ELR (cell line): Measurements from ENCODE around the gene SPDYE16.
"Not testable (repeated sequence)": the region's sequence is repeated elsewhere in the genome, so short reads cannot be mapped to it uniquely, and the experiment has no call there.

Experiments used
- DNase-seq: peaks from one replicate; pipeline ENCODE4 v3.0.0-alpha.2; 2015; ENCODE audit warnings: low read depth

Gene SPDYE16

DNA sequence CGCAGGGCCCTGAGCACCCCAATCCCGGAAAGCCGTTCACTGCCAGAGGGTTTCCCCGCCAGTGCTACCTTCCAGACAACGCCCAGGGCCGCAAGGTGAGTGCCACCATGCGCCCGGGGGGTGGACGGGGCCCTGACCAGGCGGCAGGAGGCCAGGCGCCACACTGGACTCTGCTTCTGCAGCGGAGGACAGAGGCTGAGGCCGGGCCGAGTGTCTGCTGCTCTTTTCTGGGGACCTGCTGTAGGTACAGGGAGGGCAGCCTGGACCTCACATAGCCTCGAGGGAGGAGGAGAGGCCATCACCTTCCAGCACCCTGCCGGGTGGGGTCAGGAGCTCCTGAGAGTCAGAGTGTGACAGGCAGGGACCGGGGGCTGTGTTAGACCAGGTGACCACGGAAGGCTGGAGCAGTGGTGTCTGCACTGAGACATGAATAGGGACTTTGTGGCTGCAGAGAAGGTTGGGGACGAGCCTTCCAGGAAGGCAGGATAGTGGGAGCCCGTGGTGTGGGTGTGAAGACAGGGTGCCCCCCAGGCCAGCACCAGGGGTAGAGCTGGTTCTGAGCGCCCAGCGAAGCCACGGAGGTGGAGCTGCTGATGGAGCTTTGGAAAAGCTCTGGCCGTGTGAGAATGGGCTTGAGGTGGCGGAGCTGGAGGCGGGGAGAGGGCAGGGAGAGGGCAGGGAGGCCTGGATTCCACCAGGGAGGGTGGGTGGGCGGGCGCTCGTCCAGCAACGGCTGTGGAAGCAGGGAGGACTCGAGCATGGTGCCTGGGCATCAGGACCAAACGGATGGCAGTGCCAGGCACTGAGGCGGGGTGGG is 38.5 kb downstream of the SPDYE16 start:
- DNase-seq = not testable (repeated sequence)

- DNase-seq = not testable (repeated sequence)
Measured at GRCh38 chr7:76503244-76503643, 39.9 kb downstream of the SPDYE16 start.

DNA sequence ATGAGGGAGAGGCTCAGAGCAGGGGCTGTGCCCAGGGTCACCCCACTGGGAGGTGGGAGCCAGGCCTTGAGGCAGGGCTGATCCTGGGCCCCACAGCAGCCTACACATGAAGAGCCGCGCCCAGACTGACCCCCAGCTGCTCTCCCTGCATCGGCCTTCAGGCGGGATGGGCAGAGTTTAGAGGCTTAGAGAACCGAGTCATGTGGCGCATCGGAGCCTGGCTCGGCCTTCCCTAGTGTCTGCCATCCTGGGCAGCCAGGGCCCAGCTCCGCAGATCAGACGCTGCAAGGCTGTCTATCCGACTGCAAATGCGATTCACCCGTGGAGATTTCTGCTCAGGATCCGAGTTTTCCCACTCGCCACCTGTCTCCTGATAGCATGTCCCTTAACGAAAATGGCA is 40.3 kb downstream of the SPDYE16 start:
- not testable (repeated sequence) for DNase-seq

DNA sequence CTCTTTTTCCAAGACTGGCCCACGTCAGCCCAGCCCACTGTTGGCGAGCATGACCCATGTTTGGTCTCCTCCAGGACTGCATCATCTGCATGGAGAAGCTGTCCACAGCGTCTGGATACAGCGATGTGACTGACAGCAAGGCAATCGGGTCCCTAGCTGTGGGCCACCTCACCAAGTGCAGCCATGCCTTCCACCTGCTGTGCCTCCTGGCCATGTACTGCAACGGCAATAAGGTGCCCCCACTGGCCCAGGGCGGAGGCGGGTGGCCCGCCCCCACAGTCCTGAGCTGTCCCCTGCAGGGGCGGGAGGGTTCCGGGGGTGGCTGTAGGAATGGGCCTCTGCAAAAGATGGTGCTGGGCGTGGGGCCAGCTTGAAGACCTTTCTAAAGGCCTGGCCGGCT is 40.9 kb downstream of the SPDYE16 start:
- not testable (repeated sequence) for DNase-seq

GRCh38 chr7:76499924-76500241 is 43.2 kb downstream of the SPDYE16 start:
- not testable (repeated sequence) for DNase-seq

- not testable (repeated sequence) for DNase-seq
Measured at GRCh38 chr7:76499201-76499923, 43.7 kb downstream of the SPDYE16 start.

DNA sequence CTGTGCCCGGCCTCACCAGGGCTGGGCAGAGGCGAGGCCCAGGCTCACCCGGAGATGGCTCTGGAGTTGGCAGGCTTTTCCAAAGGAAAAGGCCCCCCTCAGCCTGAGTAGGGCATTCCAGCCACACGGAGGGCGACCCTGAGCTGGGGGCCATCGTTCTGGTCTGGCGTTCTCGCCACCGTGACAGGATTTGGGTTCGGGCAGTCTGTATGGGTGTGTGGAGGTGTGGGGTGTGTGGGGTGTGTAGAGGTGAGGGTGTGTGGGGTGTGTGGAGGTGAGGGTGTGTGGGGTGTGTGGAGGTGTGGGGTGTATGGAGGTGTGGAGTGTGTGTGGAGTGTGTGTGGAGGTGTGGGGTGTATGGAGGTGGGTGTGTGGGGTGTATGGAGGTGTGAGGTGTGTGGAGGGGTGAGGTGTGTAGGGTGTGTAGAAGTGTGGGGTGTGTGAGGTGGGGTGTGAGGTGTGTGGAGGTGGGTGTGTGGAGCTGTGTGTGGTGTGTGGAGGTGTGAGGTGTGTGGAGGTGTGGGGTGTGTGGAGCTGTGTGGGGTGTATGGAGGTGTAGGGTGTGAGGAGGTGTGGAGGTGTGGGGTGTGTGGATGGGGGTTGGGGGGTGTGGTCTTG is 44.4 kb downstream of the SPDYE16 start:
- DNase-seq = not testable (repeated sequence)

- DNase-seq = not testable (repeated sequence)
Measured at GRCh38 chr7:76497918-76498582, 45.0 kb downstream of the SPDYE16 start.

DNA sequence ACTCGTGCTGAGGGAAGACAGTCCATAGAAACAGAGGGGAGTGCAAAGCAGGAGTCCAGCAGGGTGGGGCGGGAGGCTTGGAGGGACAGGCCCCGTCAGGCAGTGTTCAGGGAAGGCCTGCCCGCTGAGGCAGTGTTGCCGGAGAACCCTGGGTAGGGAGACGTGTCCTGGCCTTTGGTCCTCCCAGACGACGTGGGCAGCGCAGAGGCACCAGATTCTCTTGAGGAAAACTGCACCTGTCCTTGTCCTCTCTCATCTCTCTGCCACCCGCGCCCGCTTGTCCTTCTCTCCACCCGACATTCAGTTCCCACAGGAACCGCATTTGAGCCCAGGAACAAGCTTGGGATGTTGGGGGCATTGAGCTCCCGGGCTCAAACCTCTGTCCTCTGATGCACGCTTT is 47.4 kb downstream of the SPDYE16 start:
- not testable (repeated sequence) for DNase-seq

DNA sequence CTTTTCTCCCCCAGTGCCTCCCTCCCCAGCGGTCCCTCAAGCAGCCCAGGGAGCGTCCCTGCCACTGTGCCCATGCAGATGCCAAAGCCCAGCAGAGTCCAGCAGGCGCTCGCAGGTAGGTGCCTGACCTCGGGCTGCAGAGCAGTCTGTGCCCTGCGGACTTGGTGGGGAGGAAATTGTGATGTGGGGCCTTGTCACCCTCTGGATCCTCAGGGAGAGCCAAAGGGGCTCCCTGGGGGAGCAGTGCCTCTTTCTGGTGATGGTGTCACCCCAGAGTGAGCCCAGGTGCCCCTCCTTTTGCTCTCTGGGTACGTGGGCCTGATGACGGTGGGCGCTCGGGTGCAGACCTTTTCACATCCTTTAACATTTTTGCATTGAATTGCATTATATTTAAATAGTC is 51.0 kb downstream of the SPDYE16 start:
- not testable (repeated sequence) for DNase-seq

DNA sequence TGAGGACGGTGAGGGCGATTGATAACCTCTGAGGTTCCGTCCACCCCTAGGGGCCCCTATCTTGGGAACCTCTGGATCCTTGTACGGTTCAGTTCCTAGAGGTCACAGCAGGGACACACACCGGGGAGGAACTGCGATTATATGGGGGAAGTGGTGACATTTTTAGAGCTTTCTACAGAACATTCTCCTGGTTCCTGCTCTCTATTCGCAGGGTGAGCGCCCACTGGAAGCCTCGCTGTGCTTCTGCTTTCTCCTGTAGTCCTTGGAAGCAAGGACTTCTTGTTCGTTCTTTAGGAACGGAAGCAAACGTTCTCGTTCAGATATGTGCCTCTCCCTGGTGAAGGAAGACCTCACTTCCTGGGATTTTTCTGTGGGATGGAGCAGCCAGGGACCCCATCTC is 55.1 kb downstream of the SPDYE16 start:
- not testable (repeated sequence) for DNase-seq

- not testable (repeated sequence) for DNase-seq
Measured at GRCh38 chr7:76486618-76487017, 56.5 kb downstream of the SPDYE16 start.

DNA sequence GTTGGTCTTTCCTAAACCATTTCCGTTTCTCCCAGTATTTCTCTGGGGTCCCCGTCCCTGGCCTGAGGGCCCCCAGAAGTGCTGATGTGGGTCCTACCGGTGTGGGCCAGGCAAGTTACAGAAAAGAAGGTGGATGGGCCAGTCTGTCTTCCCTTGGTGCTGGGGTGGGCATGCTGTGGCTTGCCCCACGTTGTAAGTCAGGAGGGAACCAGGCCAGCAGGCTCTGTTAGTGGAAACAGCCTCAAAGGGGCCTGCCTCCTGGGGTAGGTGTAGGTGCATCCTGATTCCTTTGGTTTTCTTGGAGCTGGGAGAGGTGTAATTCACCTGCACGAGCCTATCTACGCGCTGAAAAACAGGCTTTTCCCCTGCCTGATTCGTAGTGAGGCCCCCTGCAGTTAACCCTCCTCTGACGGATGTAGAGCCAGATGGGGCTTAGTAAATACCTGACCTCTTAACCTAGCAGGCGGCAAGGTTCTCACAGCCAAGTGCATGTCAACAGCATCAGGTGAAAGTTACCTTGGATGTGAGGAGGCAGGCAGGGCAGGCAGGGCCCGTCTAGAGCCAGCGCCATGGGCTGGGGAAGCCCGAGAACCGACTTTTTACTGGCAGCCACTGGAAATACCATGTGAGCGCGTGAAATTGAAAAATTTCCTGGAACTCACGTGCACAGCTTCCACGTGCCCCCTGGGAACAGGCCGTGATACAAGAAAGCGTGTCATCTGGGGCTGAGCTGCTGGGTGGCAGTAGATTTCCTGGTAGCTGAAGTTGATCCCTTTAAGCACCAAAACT is 57.1 kb downstream of the SPDYE16 start:
- not testable (repeated sequence) for DNase-seq

DNA sequence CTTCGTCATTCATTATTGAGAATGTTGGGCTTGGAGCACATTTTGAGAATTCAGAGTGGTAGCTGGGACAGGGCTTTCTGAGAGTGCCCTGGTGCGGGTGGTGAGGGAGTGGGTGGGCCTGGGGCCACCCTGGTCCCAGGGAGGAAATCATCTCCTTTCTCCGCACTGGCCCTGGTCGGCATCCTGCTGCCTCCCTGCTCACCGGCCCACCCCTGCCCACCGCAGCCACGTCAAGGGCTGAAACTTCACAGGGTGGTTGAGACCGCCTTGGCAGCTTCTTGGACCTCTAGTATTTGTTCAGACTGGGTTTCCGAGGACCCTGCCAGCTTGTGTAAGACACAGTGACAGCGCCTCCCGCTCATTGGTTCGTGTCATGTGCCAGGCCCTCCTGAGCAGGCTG is 58.6 kb downstream of the SPDYE16 start:
- not testable (repeated sequence) for DNase-seq

DNA sequence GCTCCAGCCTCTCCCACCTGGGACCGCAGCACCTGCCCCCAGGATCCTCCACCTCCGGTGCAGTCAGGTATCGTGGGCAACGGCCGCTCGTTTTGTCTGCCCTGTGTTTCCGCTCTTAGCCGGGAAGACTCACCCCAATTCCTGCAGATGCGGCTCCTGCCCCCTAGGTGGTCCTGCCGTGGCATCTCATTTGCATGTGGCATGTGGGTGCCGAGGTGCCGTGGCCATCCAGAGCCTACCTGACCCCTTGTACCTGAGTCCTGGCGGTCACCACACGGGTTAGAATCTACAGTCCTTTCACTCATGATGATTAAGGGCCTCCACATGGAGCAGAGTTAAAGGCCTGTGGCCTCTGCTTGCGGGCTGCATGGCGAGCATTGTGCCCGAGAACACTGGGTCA is 60.0 kb downstream of the SPDYE16 start:
- not testable (repeated sequence) for DNase-seq

GRCh38 chr7:76482660-76483059 is 60.4 kb downstream of the SPDYE16 start:
- DNase-seq = not testable (repeated sequence)
